ENCODE results near the gene EMC9. TPM values are rescaled to one million over a fixed set of nuclear protein-coding genes. Genes with fewer than 3 reads are reported as not detected.

EMC9 gene
- total and polyA plus RNA-seq, 4 donors = 8.6 to 17.8 (median 13.4) TPM

DNA sequence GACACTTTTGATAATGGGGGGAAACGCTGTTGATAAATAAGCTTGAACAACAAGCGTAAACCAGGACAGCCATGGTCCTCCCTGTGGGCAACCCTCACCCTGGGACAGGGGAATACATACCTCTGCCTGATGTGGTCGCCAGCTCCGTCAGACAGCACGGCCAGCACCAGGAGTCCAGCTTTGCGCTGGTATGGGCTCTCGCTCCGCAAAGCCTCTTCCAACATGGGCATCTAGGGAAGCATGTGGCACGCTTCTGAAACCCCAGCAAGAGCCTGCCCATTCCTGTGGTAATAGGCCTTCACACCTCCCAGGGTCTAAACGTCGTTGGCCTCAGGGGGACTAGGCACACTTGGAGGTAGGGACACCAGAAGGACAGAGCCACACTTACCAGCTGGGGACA is 44.4 kb upstream of the EMC9 start:
- no peak for DNase-seq (ENCODE audit: low spot score)
- H3K4me3 ChIP-seq (ENCODE audit: low read depth in 1 of 3, low read length in 3 of 3) = no peak overlapping the region
- no peaks in the 10 kb centered on the region for H3K9me3 ChIP-seq (ENCODE audit: control insufficient read depth in 4 of 4, low read length in 3 of 4)
- 94% methylated on average over 11 of the region's 11 CpGs for WGBS
- no peak overlapping the region for H3K27ac ChIP-seq (ENCODE audit: low read depth in 1 of 2, low read length in 2 of 2)
- no peaks in the 10 kb centered on the region for H3K27me3 ChIP-seq (ENCODE audit: control insufficient read depth in 4 of 4, insufficient read depth in 4 of 4, low read length in 3 of 4)
- peaks cover 15 to 60% (median 20%) of the 10 kb centered on the region in 4 donors for H3K36me3 ChIP-seq (ENCODE audit: control insufficient read depth in 4 of 4, insufficient read depth in 3 of 4, low read depth in 1 of 4, low read length in 3 of 4)
- no peak overlapping the region for H3K9ac ChIP-seq (ENCODE audit: low read depth in 1 of 2, low read length in 2 of 2)
- peaks cover 5 to 19% (median 11%) of the 10 kb centered on the region in 4 donors for H3K4me1 ChIP-seq (ENCODE audit: control insufficient read depth in 4 of 4, insufficient read depth in 4 of 4, low read length in 3 of 4)
- TF ChIP-seq, protein P1, sequence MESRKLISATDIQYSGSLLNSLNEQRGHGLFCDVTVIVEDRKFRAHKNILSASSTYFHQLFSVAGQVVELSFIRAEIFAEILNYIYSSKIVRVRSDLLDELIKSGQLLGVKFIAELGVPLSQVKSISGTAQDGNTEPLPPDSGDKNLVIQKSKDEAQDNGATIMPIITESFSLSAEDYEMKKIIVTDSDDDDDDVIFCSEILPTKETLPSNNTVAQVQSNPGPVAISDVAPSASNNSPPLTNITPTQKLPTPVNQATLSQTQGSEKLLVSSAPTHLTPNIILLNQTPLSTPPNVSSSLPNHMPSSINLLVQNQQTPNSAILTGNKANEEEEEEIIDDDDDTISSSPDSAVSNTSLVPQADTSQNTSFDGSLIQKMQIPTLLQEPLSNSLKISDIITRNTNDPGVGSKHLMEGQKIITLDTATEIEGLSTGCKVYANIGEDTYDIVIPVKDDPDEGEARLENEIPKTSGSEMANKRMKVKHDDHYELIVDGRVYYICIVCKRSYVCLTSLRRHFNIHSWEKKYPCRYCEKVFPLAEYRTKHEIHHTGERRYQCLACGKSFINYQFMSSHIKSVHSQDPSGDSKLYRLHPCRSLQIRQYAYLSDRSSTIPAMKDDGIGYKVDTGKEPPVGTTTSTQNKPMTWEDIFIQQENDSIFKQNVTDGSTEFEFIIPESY (IDR thresholded peaks at IDR 0.05) = no peak
- TF ChIP-seq, protein P2, sequence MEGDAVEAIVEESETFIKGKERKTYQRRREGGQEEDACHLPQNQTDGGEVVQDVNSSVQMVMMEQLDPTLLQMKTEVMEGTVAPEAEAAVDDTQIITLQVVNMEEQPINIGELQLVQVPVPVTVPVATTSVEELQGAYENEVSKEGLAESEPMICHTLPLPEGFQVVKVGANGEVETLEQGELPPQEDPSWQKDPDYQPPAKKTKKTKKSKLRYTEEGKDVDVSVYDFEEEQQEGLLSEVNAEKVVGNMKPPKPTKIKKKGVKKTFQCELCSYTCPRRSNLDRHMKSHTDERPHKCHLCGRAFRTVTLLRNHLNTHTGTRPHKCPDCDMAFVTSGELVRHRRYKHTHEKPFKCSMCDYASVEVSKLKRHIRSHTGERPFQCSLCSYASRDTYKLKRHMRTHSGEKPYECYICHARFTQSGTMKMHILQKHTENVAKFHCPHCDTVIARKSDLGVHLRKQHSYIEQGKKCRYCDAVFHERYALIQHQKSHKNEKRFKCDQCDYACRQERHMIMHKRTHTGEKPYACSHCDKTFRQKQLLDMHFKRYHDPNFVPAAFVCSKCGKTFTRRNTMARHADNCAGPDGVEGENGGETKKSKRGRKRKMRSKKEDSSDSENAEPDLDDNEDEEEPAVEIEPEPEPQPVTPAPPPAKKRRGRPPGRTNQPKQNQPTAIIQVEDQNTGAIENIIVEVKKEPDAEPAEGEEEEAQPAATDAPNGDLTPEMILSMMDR (IDR thresholded peaks at IDR 0.05; ENCODE audit: low read depth, low read length, missing input control) = no peak
- no peak for TF ChIP-seq NR2F2 (IDR thresholded peaks at IDR 0.05)
- TF ChIP-seq FOXA1 (IDR thresholded peaks at IDR 0.05) = no peak
- TF ChIP-seq, protein P3, sequence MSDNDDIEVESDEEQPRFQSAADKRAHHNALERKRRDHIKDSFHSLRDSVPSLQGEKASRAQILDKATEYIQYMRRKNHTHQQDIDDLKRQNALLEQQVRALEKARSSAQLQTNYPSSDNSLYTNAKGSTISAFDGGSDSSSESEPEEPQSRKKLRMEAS (IDR thresholded peaks at IDR 0.05) = no peak

DNA sequence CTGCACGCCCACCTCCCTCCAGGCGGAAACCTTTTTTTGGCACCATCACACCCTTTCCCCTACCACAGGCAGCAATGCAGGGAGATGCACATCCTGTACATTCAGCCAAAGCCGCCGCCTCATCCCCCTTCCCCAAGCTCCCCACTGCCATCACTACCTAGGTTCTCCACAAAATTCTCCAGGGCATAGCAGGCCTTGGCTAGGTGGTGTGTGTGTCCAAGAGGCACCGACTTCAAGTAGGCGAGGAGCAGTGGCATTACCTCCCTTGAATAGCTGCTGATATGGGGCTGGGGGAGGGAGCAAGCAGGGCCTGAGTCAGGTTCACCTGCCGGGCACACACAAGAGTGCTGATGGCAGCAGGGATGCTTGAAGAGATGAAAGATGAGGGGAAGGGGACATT is 43.6 kb upstream of the EMC9 start:
- no peaks in the 10 kb centered on the region for H3K9me3 ChIP-seq (ENCODE audit: control insufficient read depth in 4 of 4, low read length in 3 of 4)
- no peak for DNase-seq (ENCODE audit: low spot score)
- WGBS = 95% methylated on average over 7 of the region's 7 CpGs
- TF ChIP-seq FOXA2 (IDR thresholded peaks at IDR 0.05) (no peak), FOXA1 (IDR thresholded peaks at IDR 0.05) (no peak), JUND (IDR thresholded peaks at IDR 0.05) (no peak), NR2F2 (IDR thresholded peaks at IDR 0.05) (no peak), EGR1 (IDR thresholded peaks at IDR 0.05; ENCODE audit: low read depth in 2 of 2) (no peak), RXRA (IDR thresholded peaks at IDR 0.05) (no peak), GABPA (IDR thresholded peaks at IDR 0.05 in 1 of 2, conservative IDR thresholded peaks at IDR 0.05 in 1 of 2) (no peak), HNF4G (IDR thresholded peaks at IDR 0.05) (no peak), RAD21 (IDR thresholded peaks at IDR 0.05) (no peak), YY1 (IDR thresholded peaks at IDR 0.05) (no peak), HNF4A (conservative IDR thresholded peaks at IDR 0.05) (no peak), TAF1 (conservative IDR thresholded peaks at IDR 0.05) (no peak), SP1 (IDR thresholded peaks at IDR 0.05) (no peak)
- TF ChIP-seq, protein P3 (IDR thresholded peaks at IDR 0.05) = no peak
- TF ChIP-seq, protein P2 (IDR thresholded peaks at IDR 0.05; ENCODE audit: low read depth, low read length, missing input control) = no peak
- TF ChIP-seq, protein P4, sequence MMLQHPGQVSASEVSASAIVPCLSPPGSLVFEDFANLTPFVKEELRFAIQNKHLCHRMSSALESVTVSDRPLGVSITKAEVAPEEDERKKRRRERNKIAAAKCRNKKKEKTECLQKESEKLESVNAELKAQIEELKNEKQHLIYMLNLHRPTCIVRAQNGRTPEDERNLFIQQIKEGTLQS (IDR thresholded peaks at IDR 0.05) = no peak
- TF ChIP-seq, protein P1 (IDR thresholded peaks at IDR 0.05) = no peak
- TF ChIP-seq, protein P5, sequence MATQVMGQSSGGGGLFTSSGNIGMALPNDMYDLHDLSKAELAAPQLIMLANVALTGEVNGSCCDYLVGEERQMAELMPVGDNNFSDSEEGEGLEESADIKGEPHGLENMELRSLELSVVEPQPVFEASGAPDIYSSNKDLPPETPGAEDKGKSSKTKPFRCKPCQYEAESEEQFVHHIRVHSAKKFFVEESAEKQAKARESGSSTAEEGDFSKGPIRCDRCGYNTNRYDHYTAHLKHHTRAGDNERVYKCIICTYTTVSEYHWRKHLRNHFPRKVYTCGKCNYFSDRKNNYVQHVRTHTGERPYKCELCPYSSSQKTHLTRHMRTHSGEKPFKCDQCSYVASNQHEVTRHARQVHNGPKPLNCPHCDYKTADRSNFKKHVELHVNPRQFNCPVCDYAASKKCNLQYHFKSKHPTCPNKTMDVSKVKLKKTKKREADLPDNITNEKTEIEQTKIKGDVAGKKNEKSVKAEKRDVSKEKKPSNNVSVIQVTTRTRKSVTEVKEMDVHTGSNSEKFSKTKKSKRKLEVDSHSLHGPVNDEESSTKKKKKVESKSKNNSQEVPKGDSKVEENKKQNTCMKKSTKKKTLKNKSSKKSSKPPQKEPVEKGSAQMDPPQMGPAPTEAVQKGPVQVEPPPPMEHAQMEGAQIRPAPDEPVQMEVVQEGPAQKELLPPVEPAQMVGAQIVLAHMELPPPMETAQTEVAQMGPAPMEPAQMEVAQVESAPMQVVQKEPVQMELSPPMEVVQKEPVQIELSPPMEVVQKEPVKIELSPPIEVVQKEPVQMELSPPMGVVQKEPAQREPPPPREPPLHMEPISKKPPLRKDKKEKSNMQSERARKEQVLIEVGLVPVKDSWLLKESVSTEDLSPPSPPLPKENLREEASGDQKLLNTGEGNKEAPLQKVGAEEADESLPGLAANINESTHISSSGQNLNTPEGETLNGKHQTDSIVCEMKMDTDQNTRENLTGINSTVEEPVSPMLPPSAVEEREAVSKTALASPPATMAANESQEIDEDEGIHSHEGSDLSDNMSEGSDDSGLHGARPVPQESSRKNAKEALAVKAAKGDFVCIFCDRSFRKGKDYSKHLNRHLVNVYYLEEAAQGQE (IDR thresholded peaks at IDR 0.05) = no peak
- H3K27ac ChIP-seq (ENCODE audit: low read depth in 1 of 2, low read length in 2 of 2) = no peak overlapping the region
- H3K9ac ChIP-seq (ENCODE audit: low read depth in 1 of 2, low read length in 2 of 2) = no peak overlapping the region
- H3K36me3 ChIP-seq (ENCODE audit: control insufficient read depth in 4 of 4, insufficient read depth in 3 of 4, low read depth in 1 of 4, low read length in 3 of 4) = peaks cover 15 to 61% (median 21%) of the 10 kb centered on the region in 4 donors
- peaks cover 5 to 26% (median 14%) of the 10 kb centered on the region in 4 donors for H3K4me1 ChIP-seq (ENCODE audit: control insufficient read depth in 4 of 4, insufficient read depth in 4 of 4, low read length in 3 of 4)
- no peaks in the 10 kb centered on the region for H3K27me3 ChIP-seq (ENCODE audit: control insufficient read depth in 4 of 4, insufficient read depth in 4 of 4, low read length in 3 of 4)
- no peak overlapping the region for H3K4me3 ChIP-seq (ENCODE audit: low read depth in 1 of 3, low read length in 3 of 3)

Measured in liver (tissue), 9 donors.